Keratinocyte (primary cell): ENCODE measurements around the gene MAPT. TPM values are rescaled to one million over a fixed set of nuclear protein-coding genes. Genes with fewer than 3 reads are reported as not detected.

Source experiments
- DNase-seq: peaks from one replicate; pipeline ENCODE4 v3.0.0-alpha.2; 2011; ENCODE audit warnings: low read depth, missing footprints, low spot score
- FAIRE-seq: peaks from 2 replicates; lab custom pipeline; 2011; peaks lifted over from hg19 to GRCh38; lab: Jason Lieb, UNC
- H2AFZ ChIP-seq: 2 replicates; pipeline ENCODE4 v1.6.0; 2012; ENCODE audit warnings: low read length, control low read depth, inconsistent platforms; ENCODE audit not compliant: control insufficient read depth
- H3K27ac ChIP-seq: 2 replicates; pipeline ENCODE4 v1.5.1; 2011; ENCODE audit warnings: low read length; ENCODE audit not compliant: control insufficient read depth, insufficient read depth
- H3K27me3 ChIP-seq: 3 replicates; pipeline ENCODE4 v1.6.0; 2011; ENCODE audit warnings: low read length; ENCODE audit not compliant: control insufficient read depth, insufficient read depth; ENCODE audit errors: extremely low read depth
- H3K36me3 ChIP-seq, 2 experiments: 2 replicates in 1 of 2; 3 replicates in 1 of 2; pipeline ENCODE4 v1.5.1; 2011; ENCODE audit warnings: low read length in 2 of 2, mild to moderate bottlenecking in 1 of 2; ENCODE audit not compliant: control insufficient read depth in 2 of 2, insufficient read depth in 2 of 2; ENCODE audit errors: extremely low read depth in 1 of 2
- H3K4me1 ChIP-seq: 3 replicates; pipeline ENCODE4 v1.5.1; 2011; ENCODE audit warnings: low read length; ENCODE audit not compliant: control insufficient read depth, insufficient read depth; ENCODE audit errors: extremely low read depth
- H3K4me2 ChIP-seq: 3 replicates; pipeline ENCODE4 v1.6.0; 2011; ENCODE audit warnings: low read depth, low read length; ENCODE audit not compliant: control insufficient read depth, insufficient read depth; ENCODE audit errors: extremely low read depth
- H3K4me3 ChIP-seq, 3 experiments: fragments of 200-600 bp in 1 of 3; sonication (generic) in 1 of 3; 2 replicates in 2 of 3; 3 replicates in 1 of 3; pipeline ENCODE4 v1.5.1; 2011 to 2016; ENCODE audit warnings: low read length in 3 of 3, mild to moderate bottlenecking in 3 of 3, control low read depth in 2 of 3, inconsistent platforms in 1 of 3, low read depth in 1 of 3, mixed read lengths in 1 of 3, mixed run types in 1 of 3, moderate library complexity in 1 of 3; ENCODE audit not compliant: control insufficient read depth in 2 of 3, insufficient read depth in 2 of 3; ENCODE audit errors: extremely low read depth in 1 of 3
- H3K79me2 ChIP-seq: 2 replicates; pipeline ENCODE4 v1.6.0; 2012; ENCODE audit warnings: low read length; ENCODE audit not compliant: control insufficient read depth, insufficient read depth
- H3K9ac ChIP-seq: 3 replicates; pipeline ENCODE4 v1.6.0; 2011; ENCODE audit warnings: low read length; ENCODE audit not compliant: control insufficient read depth, insufficient read depth; ENCODE audit errors: extremely low read depth
- H3K9me1 ChIP-seq: 3 replicates; pipeline ENCODE4 v1.6.0; 2011; ENCODE audit warnings: low read length; ENCODE audit not compliant: control insufficient read depth, insufficient read depth; ENCODE audit errors: extremely low read depth
- H3K9me3 ChIP-seq: 2 replicates; pipeline ENCODE4 v1.5.1; 2012; ENCODE audit warnings: low read depth, low read length; ENCODE audit not compliant: control insufficient read depth
- H4K20me1 ChIP-seq: 3 replicates; pipeline ENCODE4 v1.6.0; 2011; ENCODE audit warnings: low read length; ENCODE audit not compliant: control insufficient read depth, insufficient read depth; ENCODE audit errors: extremely low read depth
- CTCF ChIP-seq, 3 experiments: IDR thresholded peaks in 1 of 3; conservative IDR thresholded peaks in 1 of 3; optimal IDR thresholded peaks in 1 of 3; 2 replicates in 2 of 3; 3 replicates in 1 of 3; pipeline versions ENCODE3 to v1.5.1; 2011; ENCODE audit warnings: low read length in 3 of 3, mild to moderate bottlenecking in 3 of 3, moderate library complexity in 2 of 3, control low read depth in 1 of 3, inconsistent platforms in 1 of 3; ENCODE audit not compliant: insufficient read depth in 2 of 3; ENCODE audit errors: extremely low read depth in 1 of 3
- EZH2 ChIP-seq: IDR thresholded peaks from one replicate; pipeline ENCODE4 v1.6.1; 2012; ENCODE audit warnings: inconsistent platforms, mild to moderate bottlenecking, low read length, moderate library complexity
- dilution Hi-C: fragments of 300-500 bp; cut with MboI; formaldehyde crosslinking; loops from one replicate; pipeline ENCODE4 v1.7.0; 2020; ENCODE audit warnings: low sequenced_read_pairs; ENCODE audit not compliant: extremely low pct_ligation_motif_present
- polyA plus RNA-seq, 5 experiments: library from polyadenylated mRNA; depleted of rRNA in 3 of 5; stranded (reverse) in 3 of 5; stranded (forward) in 1 of 5; unstranded in 1 of 5; fragments of >200 nt; gene quantifications; 1 replicate in 1 of 5; 2 replicates in 3 of 5; 3 replicates in 1 of 5; pipeline versions ENCODE4 v1.2.1 to v1.2.3, GENCODE V29; 2011 to 2012; ENCODE audit warnings: missing spikeins in 2 of 5, low read depth in 1 of 5, low replicate concordance in 1 of 5

Gene MAPT
- polyA plus RNA-seq, 1 donor (not counting 4 experiments of a cell fraction or from before 2014, with no cell fraction given), result 0.08 TPM

DNA sequence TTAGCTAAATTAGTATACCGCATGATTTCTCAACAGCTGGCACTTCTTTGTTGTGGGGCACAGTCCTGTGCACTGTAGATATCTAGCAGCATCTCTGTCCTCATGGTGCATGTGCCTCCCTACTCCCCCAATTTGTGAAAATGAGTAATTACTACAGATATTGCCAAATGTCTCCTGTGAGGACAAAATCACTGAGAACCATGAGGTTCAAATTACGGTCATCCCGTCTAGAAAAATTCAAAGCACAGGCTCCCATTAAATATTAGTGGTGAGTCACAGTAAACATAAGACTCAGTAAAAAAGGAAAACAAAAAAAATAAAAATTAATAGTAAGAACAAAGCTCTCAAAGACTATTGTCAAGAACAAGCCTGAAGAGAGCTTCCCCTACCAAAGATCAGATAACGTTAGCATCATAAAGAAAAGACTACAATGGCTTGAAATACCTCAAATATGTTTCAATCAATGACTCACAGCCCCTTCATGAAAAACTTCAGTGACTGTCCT lies 162.5 kb downstream of the MAPT start:
- Histone ChIP-seq H3K4me2 (no peak overlapping the region), H3K4me1 (peaks cover 16% of the 10 kb centered on the region), H3K36me3 (peaks cover 0 to 8% of the 10 kb centered on the region in 2 experiments), H4K20me1 (peaks cover 4% of the 10 kb centered on the region), H3K79me2 (peaks cover 3% of the 10 kb centered on the region), H3K27me3 (no peaks in the 10 kb centered on the region), H3K4me3 (no peak overlapping the region), H3K9me3 (no peaks in the 10 kb centered on the region), H3K27ac (peak overlapping the region; percentile 13), H3K9me1 (peaks cover 2% of the 10 kb centered on the region), H3K9ac (no peak overlapping the region), H2AFZ (no peak overlapping the region)
- no peak for DNase-seq
- TF ChIP-seq EZH2, result no peak
- TF ChIP-seq CTCF (optimal IDR thresholded peaks at IDR 0.05 in 1 of 3, IDR thresholded peaks at IDR 0.05 in 1 of 3, conservative IDR thresholded peaks at IDR 0.05 in 1 of 3; ENCODE audit: extremely low read depth in 1 of 3, insufficient read depth in 2 of 3, low read length in 3 of 3), result no peak
- dilution Hi-C loops, result no loop called here
- FAIRE-seq, result peak; percentile 23

DNA sequence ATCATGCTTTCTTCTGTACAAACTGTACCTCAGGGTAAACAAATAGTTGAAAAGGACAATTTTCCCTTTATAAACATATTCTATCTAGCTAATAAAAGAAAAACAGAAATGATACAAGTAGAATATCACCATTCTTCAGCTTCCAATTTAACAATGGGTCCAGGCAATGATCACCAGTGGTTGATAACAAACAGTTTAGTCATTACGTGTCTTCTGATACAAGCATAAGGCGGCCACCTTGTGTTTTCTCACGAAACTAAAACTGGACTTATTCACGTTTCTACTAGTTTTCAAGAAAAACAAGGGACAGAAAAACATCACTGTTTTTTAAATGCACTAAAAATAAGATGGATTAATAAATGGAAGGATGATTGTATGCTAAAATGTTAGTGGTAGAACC lies 163.0 kb downstream of the MAPT start:
- H3K36me3 ChIP-seq, result peaks cover 0 to 8% of the 10 kb centered on the region in 2 experiments
- H3K4me1 ChIP-seq, result peaks cover 16% of the 10 kb centered on the region
- no peak overlapping the region for H3K9ac ChIP-seq
- dilution Hi-C loops, result no loop called here
- H4K20me1 ChIP-seq, result peaks cover 4% of the 10 kb centered on the region
- H3K27me3 ChIP-seq, result no peaks in the 10 kb centered on the region
- H2AFZ ChIP-seq, result no peak overlapping the region
- peaks cover 2% of the 10 kb centered on the region for H3K9me1 ChIP-seq
- no peak for DNase-seq
- H3K79me2 ChIP-seq, result peaks cover 3% of the 10 kb centered on the region
- H3K4me3 ChIP-seq, result no peak overlapping the region
- no peak overlapping the region for H3K27ac ChIP-seq
- no peak overlapping the region for H3K4me2 ChIP-seq
- TF ChIP-seq CTCF (optimal IDR thresholded peaks at IDR 0.05 in 1 of 3, IDR thresholded peaks at IDR 0.05 in 1 of 3, conservative IDR thresholded peaks at IDR 0.05 in 1 of 3; ENCODE audit: extremely low read depth in 1 of 3, insufficient read depth in 2 of 3, low read length in 3 of 3), result no peak
- TF ChIP-seq EZH2, result no peak
- no peak for FAIRE-seq
- no peaks in the 10 kb centered on the region for H3K9me3 ChIP-seq
